Measurements from ENCODE around the gene CNOT3.

CNOT3 gene

DNA sequence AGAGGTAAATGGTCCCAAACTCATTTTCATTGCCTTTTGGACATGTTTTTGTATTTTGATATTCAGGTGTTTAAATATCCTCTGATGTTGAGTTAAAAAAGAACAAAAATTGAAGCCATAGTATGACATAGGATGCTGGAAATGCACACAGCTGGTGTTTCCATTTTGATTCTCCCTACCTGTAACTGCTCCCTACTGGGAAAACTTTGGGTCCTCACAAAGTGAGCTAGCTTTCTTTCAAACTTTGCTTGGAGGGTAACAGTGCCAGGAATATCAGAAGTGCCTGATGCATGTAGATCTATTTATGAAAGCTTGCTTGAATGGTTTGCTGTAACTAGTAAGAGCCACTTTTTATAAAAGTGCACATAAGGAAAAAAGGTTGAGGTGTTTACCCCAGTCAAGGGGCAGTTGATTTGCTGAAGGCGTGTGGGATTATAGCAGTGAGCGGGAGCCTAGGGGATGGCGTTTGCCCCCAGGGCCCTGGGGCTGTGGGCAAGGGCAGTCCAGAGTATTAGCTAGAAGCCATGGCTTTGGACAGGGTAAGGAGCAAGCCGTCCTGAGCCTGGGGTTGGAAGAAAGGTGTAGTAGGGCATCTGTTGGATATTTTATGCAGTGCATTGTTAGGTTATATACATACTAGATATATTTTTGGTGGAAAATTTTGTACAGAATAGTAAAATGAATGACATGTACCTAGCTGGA is 67.4 kb downstream of the CNOT3 start:
- no peak for DNase-seq (ENCODE audit: low read depth)
- TF ChIP-seq CTCF (conservative IDR thresholded peaks at IDR 0.05; ENCODE audit: control insufficient read depth, insufficient read depth, low read depth, low read length): no peak
- no peak overlapping the region for H3K4me3 ChIP-seq (ENCODE audit: control insufficient read depth, low read depth, low read length)
